ENCODE results near the gene TMEM150B. TPM values are rescaled to one million over a fixed set of nuclear protein-coding genes. Genes with fewer than 3 reads are reported as not detected.

The TMEM150B gene
- total and polyA plus RNA-seq, 9 of the 15 experiments (the other 6 are each of a cell fraction or from before 2014, with no cell fraction given): 0.47 to 1.3 (median 0.74) TPM; not detected in 2

DNA sequence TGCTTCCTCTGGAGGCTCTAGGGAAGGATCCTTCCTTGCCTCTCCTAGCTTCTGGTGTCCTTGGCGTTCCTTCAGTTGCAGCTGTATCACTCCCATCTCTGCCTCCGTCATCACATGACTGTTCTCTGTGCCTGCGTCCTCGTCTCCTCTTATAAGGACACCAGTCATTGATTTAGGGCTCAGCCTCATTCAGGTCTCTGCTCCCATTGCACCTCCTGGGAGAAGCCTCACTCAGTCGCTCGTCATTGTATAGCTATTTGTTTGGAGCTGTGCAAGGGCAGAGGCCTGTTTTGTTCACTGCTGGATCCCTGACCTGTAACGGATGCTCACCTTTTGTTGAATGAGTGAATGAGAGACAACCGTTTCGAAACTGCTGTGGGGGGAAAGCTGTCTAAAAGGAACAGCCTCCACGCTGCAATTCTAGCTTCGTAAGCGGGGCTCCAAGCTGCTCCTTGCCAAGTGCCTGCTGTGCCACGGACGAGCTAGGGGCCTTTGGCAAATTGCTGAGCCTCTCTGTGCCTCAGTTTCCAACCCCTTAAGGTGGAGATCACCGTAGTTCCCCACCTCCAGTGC lies 24.2 kb downstream of the TMEM150B start (continued):
- TF ChIP-seq, protein P1, sequence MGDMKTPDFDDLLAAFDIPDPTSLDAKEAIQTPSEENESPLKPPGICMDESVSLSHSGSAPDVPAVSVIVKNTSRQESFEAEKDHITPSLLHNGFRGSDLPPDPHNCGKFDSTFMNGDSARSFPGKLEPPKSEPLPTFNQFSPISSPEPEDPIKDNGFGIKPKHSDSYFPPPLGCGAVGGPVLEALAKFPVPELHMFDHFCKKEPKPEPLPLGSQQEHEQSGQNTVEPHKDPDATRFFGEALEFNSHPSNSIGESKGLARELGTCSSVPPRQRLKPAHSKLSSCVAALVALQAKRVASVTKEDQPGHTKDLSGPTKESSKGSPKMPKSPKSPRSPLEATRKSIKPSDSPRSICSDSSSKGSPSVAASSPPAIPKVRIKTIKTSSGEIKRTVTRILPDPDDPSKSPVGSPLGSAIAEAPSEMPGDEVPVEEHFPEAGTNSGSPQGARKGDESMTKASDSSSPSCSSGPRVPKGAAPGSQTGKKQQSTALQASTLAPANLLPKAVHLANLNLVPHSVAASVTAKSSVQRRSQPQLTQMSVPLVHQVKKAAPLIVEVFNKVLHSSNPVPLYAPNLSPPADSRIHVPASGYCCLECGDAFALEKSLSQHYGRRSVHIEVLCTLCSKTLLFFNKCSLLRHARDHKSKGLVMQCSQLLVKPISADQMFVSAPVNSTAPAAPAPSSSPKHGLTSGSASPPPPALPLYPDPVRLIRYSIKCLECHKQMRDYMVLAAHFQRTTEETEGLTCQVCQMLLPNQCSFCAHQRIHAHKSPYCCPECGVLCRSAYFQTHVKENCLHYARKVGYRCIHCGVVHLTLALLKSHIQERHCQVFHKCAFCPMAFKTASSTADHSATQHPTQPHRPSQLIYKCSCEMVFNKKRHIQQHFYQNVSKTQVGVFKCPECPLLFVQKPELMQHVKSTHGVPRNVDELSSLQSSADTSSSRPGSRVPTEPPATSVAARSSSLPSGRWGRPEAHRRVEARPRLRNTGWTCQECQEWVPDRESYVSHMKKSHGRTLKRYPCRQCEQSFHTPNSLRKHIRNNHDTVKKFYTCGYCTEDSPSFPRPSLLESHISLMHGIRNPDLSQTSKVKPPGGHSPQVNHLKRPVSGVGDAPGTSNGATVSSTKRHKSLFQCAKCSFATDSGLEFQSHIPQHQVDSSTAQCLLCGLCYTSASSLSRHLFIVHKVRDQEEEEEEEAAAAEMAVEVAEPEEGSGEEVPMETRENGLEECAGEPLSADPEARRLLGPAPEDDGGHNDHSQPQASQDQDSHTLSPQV (IDR thresholded peaks at IDR 0.05): 0 out of 2 replicates have a peak, but pooled peaks have one; percentile 10
- no peak for TF ChIP-seq ELF1 (tag; IDR thresholded peaks at IDR 0.05)
- TF ChIP-seq, protein P2, sequence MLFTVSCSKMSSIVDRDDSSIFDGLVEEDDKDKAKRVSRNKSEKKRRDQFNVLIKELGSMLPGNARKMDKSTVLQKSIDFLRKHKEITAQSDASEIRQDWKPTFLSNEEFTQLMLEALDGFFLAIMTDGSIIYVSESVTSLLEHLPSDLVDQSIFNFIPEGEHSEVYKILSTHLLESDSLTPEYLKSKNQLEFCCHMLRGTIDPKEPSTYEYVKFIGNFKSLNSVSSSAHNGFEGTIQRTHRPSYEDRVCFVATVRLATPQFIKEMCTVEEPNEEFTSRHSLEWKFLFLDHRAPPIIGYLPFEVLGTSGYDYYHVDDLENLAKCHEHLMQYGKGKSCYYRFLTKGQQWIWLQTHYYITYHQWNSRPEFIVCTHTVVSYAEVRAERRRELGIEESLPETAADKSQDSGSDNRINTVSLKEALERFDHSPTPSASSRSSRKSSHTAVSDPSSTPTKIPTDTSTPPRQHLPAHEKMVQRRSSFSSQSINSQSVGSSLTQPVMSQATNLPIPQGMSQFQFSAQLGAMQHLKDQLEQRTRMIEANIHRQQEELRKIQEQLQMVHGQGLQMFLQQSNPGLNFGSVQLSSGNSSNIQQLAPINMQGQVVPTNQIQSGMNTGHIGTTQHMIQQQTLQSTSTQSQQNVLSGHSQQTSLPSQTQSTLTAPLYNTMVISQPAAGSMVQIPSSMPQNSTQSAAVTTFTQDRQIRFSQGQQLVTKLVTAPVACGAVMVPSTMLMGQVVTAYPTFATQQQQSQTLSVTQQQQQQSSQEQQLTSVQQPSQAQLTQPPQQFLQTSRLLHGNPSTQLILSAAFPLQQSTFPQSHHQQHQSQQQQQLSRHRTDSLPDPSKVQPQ (CRISPR knock-in tag; IDR thresholded peaks at IDR 0.05; ENCODE audit: borderline replicate concordance): no peak
- TF ChIP-seq E2F3 (CRISPR knock-in tag; IDR thresholded peaks at IDR 0.05): 0 out of 2 replicates have a peak, but pooled peaks have one; percentile 25
- TF ChIP-seq POLR3A (IDR thresholded peaks at IDR 0.05; ENCODE audit: borderline replicate concordance, extremely low read depth, insufficient read depth, insufficient read length): no peak
- TF ChIP-seq TEAD1 (CRISPR knock-in tag; IDR thresholded peaks at IDR 0.05): no peak
- peak; percentile 56; the same call in 1 of the 2 replicates for TF ChIP-seq TOE1 (IDR thresholded peaks at IDR 0.05; ENCODE audit: borderline replicate concordance)
- no peak for TF ChIP-seq TOE1 (CRISPR knock-in tag; IDR thresholded peaks at IDR 0.05; ENCODE audit: borderline replicate concordance, low read depth)
- no peak for TF ChIP-seq MCM7 (IDR thresholded peaks at IDR 0.05)
- no peak for TF ChIP-seq SAFB2 (IDR thresholded peaks at IDR 0.05; ENCODE audit: borderline replicate concordance, low read depth, low read length, severe bottlenecking)
- TF ChIP-seq HNRNPUL1 (IDR thresholded peaks at IDR 0.05; ENCODE audit: low read length): no peak
- TF ChIP-seq, protein P3, sequence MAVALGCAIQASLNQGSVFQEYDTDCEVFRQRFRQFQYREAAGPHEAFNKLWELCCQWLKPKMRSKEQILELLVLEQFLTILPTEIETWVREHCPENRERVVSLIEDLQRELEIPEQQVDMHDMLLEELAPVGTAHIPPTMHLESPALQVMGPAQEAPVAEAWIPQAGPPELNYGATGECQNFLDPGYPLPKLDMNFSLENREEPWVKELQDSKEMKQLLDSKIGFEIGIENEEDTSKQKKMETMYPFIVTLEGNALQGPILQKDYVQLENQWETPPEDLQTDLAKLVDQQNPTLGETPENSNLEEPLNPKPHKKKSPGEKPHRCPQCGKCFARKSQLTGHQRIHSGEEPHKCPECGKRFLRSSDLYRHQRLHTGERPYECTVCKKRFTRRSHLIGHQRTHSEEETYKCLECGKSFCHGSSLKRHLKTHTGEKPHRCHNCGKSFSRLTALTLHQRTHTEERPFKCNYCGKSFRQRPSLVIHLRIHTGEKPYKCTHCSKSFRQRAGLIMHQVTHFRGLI (CRISPR knock-in tag; IDR thresholded peaks at IDR 0.05): no peak
- TF ChIP-seq, protein P4, sequence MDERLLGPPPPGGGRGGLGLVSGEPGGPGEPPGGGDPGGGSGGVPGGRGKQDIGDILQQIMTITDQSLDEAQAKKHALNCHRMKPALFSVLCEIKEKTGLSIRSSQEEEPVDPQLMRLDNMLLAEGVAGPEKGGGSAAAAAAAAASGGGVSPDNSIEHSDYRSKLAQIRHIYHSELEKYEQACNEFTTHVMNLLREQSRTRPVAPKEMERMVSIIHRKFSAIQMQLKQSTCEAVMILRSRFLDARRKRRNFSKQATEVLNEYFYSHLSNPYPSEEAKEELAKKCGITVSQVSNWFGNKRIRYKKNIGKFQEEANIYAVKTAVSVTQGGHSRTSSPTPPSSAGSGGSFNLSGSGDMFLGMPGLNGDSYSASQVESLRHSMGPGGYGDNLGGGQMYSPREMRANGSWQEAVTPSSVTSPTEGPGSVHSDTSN (CRISPR knock-in tag; IDR thresholded peaks at IDR 0.05; ENCODE audit: low read depth): no peak
- TF ChIP-seq, protein P4 (tag; conservative IDR thresholded peaks at IDR 0.05; ENCODE audit: low read depth): 0 out of 2 replicates have a peak, but pooled peaks have one; percentile 18
- no peak for TF ChIP-seq DDX20 (tag; IDR thresholded peaks at IDR 0.05; ENCODE audit: low read depth)

All from K562 (cell line).